IMR-90 (cell line): ENCODE results near the gene DUSP16. TPM values are rescaled to one million over a fixed set of nuclear protein-coding genes. Genes with fewer than 3 reads are reported as not detected.
"Not testable (repeated sequence)": the region's sequence is repeated elsewhere in the genome, so short reads cannot be mapped to it uniquely, and the experiment has no call there.

ENCODE experiments used
- ATAC-seq: fragments of 200-7000 bp; cut with Tn5 transposase; 2 replicates; pipeline ENCODE4 v1.9.1; 2020; ENCODE audit warnings: low read depth, mild to moderate bottlenecking, moderate library complexity
- BruUV-seq: library from RNA; stranded (reverse); fragments of 400-500 nt; replicated peaks from 2 replicates; lab custom pipeline; 2021; lab: Mats Ljungman, UMichigan
- CTCF ChIA-PET: fragments of 300-600 bp; formaldehyde crosslinking; extraction: SDS; loops from one replicate; lab custom pipeline; 2021; ENCODE audit warnings: antibody characterized with exemption; lab: Yijun Ruan, JAX
- POLR2A ChIA-PET: fragments of 300-600 bp; sonication (Branson Sonifier 250); formaldehyde crosslinking; loops from one replicate; lab custom pipeline; 2022; ENCODE audit warnings: antibody characterized with exemption; ENCODE audit not compliant: unreplicated experiment; lab: Charles Lee
- DNase-seq: peaks from one replicate; pipeline ENCODE4 v3.0.0; 2013
- H2AFZ ChIP-seq: replicated peaks from 2 replicates; pipeline ENCODE3; 2013; ENCODE audit warnings: low read length, mild to moderate bottlenecking; ENCODE audit not compliant: poor library complexity
- H2AK5ac ChIP-seq: 2 replicates; pipeline ENCODE4 v1.6.1; 2013; ENCODE audit warnings: low read depth, low read length, inconsistent platforms
- H2AK9ac ChIP-seq: replicated peaks from 2 replicates; pipeline ENCODE3; 2013; ENCODE audit warnings: mild to moderate bottlenecking, low read depth, low read length, moderate library complexity; ENCODE audit not compliant: poor library complexity
- H2BK120ac ChIP-seq: 2 replicates; pipeline ENCODE4 v1.6.1; 2013; ENCODE audit warnings: low read depth, low read length, inconsistent platforms
- H2BK15ac ChIP-seq: 3 replicates; pipeline ENCODE4 v1.6.1; 2013; ENCODE audit warnings: low read depth, low read length, inconsistent platforms
- H2BK20ac ChIP-seq: 2 replicates; pipeline ENCODE4 v1.6.1; 2013; ENCODE audit warnings: low read depth, mild to moderate bottlenecking, inconsistent platforms, low read length, moderate library complexity
- H2BK5ac ChIP-seq: 2 replicates; pipeline ENCODE4 v1.6.1; 2013; ENCODE audit warnings: mild to moderate bottlenecking, low read depth, low read length, inconsistent platforms; ENCODE audit not compliant: poor library complexity, severe bottlenecking
- H3K14ac ChIP-seq: replicated peaks from 2 replicates; pipeline ENCODE4 v1.6.1; 2013; ENCODE audit warnings: low read depth, low read length, inconsistent platforms
- H3K18ac ChIP-seq: 2 replicates; pipeline ENCODE4 v1.6.1; 2013; ENCODE audit warnings: low read depth, low read length, control low read depth
- H3K23ac ChIP-seq: 2 replicates; pipeline ENCODE4 v1.6.1; 2013; ENCODE audit warnings: low read depth, low read length, inconsistent platforms
- H3K27ac ChIP-seq: 2 replicates; pipeline ENCODE4 v1.5.1; 2013; ENCODE audit warnings: mild to moderate bottlenecking, control low read depth, low read length; ENCODE audit not compliant: insufficient read depth
- H3K27me3 ChIP-seq: 2 replicates; pipeline ENCODE4 v1.6.1; 2013; ENCODE audit warnings: low read length; ENCODE audit not compliant: control insufficient read depth, insufficient read depth
- H3K36me3 ChIP-seq: 2 replicates; pipeline ENCODE4 v1.6.1; 2013; ENCODE audit warnings: low read length, mixed read lengths; ENCODE audit not compliant: control insufficient read depth, insufficient read depth
- H3K4ac ChIP-seq: 2 replicates; pipeline ENCODE4 v1.6.1; 2013; ENCODE audit warnings: low read depth, low read length, inconsistent platforms
- H3K4me1 ChIP-seq: 2 replicates; pipeline ENCODE4 v1.6.1; 2013; ENCODE audit warnings: low read length, mixed read lengths; ENCODE audit not compliant: control insufficient read depth, insufficient read depth
- H3K4me2 ChIP-seq: 2 replicates; pipeline ENCODE4 v1.6.1; 2013; ENCODE audit warnings: low read depth, mild to moderate bottlenecking, control low read depth, low read length, moderate library complexity
- H3K4me3 ChIP-seq: 2 replicates; pipeline ENCODE4 v1.5.1; 2013; ENCODE audit warnings: low read depth, mild to moderate bottlenecking, control low read depth, low read length, moderate library complexity; ENCODE audit not compliant: insufficient read depth
- H3K56ac ChIP-seq: 2 replicates; pipeline ENCODE4 v1.6.1; 2013; ENCODE audit warnings: low read length, inconsistent platforms; ENCODE audit not compliant: insufficient read depth; ENCODE audit errors: extremely low read depth
- H3K79me1 ChIP-seq, 2 experiments: 2 replicates each; pipeline ENCODE4 v1.6.1; 2013; ENCODE audit warnings: low read length in 2 of 2, inconsistent platforms in 1 of 2, low read depth in 1 of 2
- H3K9ac ChIP-seq: 2 replicates; pipeline ENCODE4 v1.6.1; 2013; ENCODE audit warnings: low read depth, low read length, control low read depth
- H3K9me1 ChIP-seq: 2 replicates; pipeline ENCODE4 v1.6.1; 2013; ENCODE audit warnings: low read length, inconsistent platforms; ENCODE audit not compliant: insufficient read depth
- H3K9me3 ChIP-seq: 2 replicates; pipeline ENCODE4 v1.6.1; 2013; ENCODE audit warnings: low read length; ENCODE audit not compliant: control insufficient read depth, insufficient read depth
- H4K20me1 ChIP-seq: 2 replicates; pipeline ENCODE4 v1.6.1; 2013; ENCODE audit warnings: low read length, inconsistent platforms; ENCODE audit not compliant: insufficient read depth
- H4K5ac ChIP-seq: 2 replicates; pipeline ENCODE4 v1.6.1; 2013; ENCODE audit warnings: mild to moderate bottlenecking, low read depth, low read length, control low read depth
- H4K8ac ChIP-seq, 2 experiments: 2 replicates each; pipeline ENCODE4 v1.6.1; 2013; ENCODE audit warnings: low read depth in 2 of 2, low read length in 2 of 2, control low read depth in 1 of 2, inconsistent platforms in 1 of 2
- H4K91ac ChIP-seq: 2 replicates; pipeline ENCODE4 v1.6.1; 2013; ENCODE audit warnings: low read depth, low read length, inconsistent platforms; ENCODE audit not compliant: insufficient read depth
- WGBS, 2 experiments: methylation state at CpG; one replicate each; pipeline versions ENCODE4 v1.1.5 to v1.1.7; 2013; ENCODE audit warnings: missing lambda C conversion rate in 2 of 2; ENCODE audit not compliant: insufficient read length in 1 of 2; ENCODE audit errors: extremely low coverage in 2 of 2; 5-methylcytosine and 5-hydroxymethylcytosine counted together
- dilution Hi-C: fragments of 300-500 bp; cut with HindIII; formaldehyde crosslinking; loops from one replicate; pipeline ENCODE4 v1.14.3; 2018; ENCODE audit warnings: low sequenced_read_pairs; ENCODE audit not compliant: unreplicated experiment
- in situ Hi-C: fragments of 300-500 bp; cut with MboI; formaldehyde crosslinking; loops from 3 replicates; pipeline ENCODE4 v1.14.3; 2019; ENCODE audit warnings: low sequenced_read_pairs, inconsistent platforms, mixed read lengths
- intact Hi-C: fragments of 100-400 bp; cut with micrococcal nuclease; formaldehyde crosslinking; loops from 2 replicates; pipeline ENCODE4 v1.10.0; 2022
- polyA plus RNA-seq, 3 experiments: library from polyadenylated mRNA; depleted of rRNA; stranded (reverse); fragments of >200 nt; gene quantifications; 2 replicates each; pipeline ENCODE4 v1.2.3, GENCODE V29; 2012; ENCODE audit warnings: low replicate concordance in 1 of 3
- total RNA-seq: library from RNA; depleted of rRNA; stranded (reverse); fragments of >200 nt; gene quantifications from 2 replicates; pipeline ENCODE4 v1.2.3, GENCODE V29; 2012

DUSP16 gene
- total and polyA plus RNA-seq, 2 of the 4 experiments (the other 2 are of a cell fraction) = 4.7 to 10.0 TPM

- H2BK5ac ChIP-seq, H3K14ac ChIP-seq, BruUV-seq, H3K18ac ChIP-seq, H3K4me2 ChIP-seq, H2AK5ac ChIP-seq, H3K56ac ChIP-seq, H3K9me1 ChIP-seq, H3K9ac ChIP-seq, intact Hi-C loops, H3K27me3 ChIP-seq, in situ Hi-C loops, H4K20me1 ChIP-seq, H4K91ac ChIP-seq, H4K5ac ChIP-seq, POLR2A ChIA-PET, H4K8ac ChIP-seq, H3K23ac ChIP-seq, H2BK20ac ChIP-seq, H2AFZ ChIP-seq, H3K4me1 ChIP-seq, H2BK120ac ChIP-seq, DNase-seq, ATAC-seq, H2AK9ac ChIP-seq, dilution Hi-C loops, H3K9me3 ChIP-seq, CTCF ChIA-PET, H3K4ac ChIP-seq, H3K4me3 ChIP-seq, H3K27ac ChIP-seq, H2BK15ac ChIP-seq: not testable (repeated sequence)
- Histone ChIP-seq H3K36me3 (peaks cover 11% of the 10 kb centered on the region), H3K79me1 (peaks cover 4 to 16% of the 10 kb centered on the region in 2 experiments; a peak in 2 of 4 replicates)
- 98% methylated on average over 7 of the region's 37 CpGs; no CpG with 5 or more reads in 1 of the 2 experiments for WGBS, 2 experiments
These were observed 90.4 kb downstream of the DUSP16 start for GRCh38 chr12:12471982-12472961.
